K562 (cell line): Measurements from ENCODE around the gene LHX5.

Experiments
- ARNT ChIP-seq, 2 experiments: fragments of 450-650 bp; IDR thresholded peaks; 2 replicates each; pipeline ENCODE4 v1.6.1; 2016; ENCODE audit warnings: mild to moderate bottlenecking in 1 of 2
- CREM ChIP-seq: IDR thresholded peaks from 2 replicates; pipeline ENCODE4 v1.6.1; 2014; ENCODE audit warnings: antibody characterized with exemption, low read depth
- HCFC1 ChIP-seq: IDR thresholded peaks from 2 replicates; pipeline ENCODE4 v1.6.1; 2012; ENCODE audit warnings: low read depth, low read length, improper control_type of control experiment
- NFIC ChIP-seq: fragments of 450-650 bp; IDR thresholded peaks from 2 replicates; pipeline ENCODE4 v1.6.1; 2017; ENCODE audit warnings: mild to moderate bottlenecking, inconsistent platforms
- PHTF2 ChIP-seq: fragments of 250-450 bp; sonication (Bioruptor Pico); IDR thresholded peaks from 2 replicates; pipeline ENCODE4 v1.5.0; 2021; ENCODE audit warnings: mild to moderate bottlenecking
- RCOR1 ChIP-seq, 2 experiments: IDR thresholded peaks; 2 replicates each; pipeline ENCODE4 v1.6.1; 2012; ENCODE audit warnings: low read depth in 2 of 2, low read length in 2 of 2, borderline replicate concordance in 1 of 2, improper control_type of control experiment in 1 of 2
- SREBF1 ChIP-seq: fragments of 150-350 bp; IDR thresholded peaks from 2 replicates; pipeline ENCODE4 v1.6.1; 2014; ENCODE audit warnings: antibody characterized with exemption, low read depth, low read length, borderline replicate concordance
- ZNF449 ChIP-seq: fragments of 250-450 bp; sonication (Bioruptor Pico); IDR thresholded peaks from 2 replicates; pipeline ENCODE4 v1.8.0; 2022; ENCODE audit warnings: moderate library complexity, mild to moderate bottlenecking, inconsistent platforms
- TF ChIP-seq, protein P1 (sequence below), 3 experiments: IDR thresholded peaks in 2 of 3; conservative IDR thresholded peaks in 1 of 3; 2 replicates each; pipeline ENCODE4 v1.5.1; 2011 to 2012; ENCODE audit warnings: low read length in 3 of 3, mild to moderate bottlenecking in 3 of 3, control low read depth in 2 of 3, improper control_type of control experiment in 1 of 3, inconsistent platforms in 1 of 3, low read depth in 1 of 3, mixed read lengths in 1 of 3, moderate library complexity in 1 of 3; ENCODE audit not compliant: insufficient read depth in 2 of 3

DNA sequence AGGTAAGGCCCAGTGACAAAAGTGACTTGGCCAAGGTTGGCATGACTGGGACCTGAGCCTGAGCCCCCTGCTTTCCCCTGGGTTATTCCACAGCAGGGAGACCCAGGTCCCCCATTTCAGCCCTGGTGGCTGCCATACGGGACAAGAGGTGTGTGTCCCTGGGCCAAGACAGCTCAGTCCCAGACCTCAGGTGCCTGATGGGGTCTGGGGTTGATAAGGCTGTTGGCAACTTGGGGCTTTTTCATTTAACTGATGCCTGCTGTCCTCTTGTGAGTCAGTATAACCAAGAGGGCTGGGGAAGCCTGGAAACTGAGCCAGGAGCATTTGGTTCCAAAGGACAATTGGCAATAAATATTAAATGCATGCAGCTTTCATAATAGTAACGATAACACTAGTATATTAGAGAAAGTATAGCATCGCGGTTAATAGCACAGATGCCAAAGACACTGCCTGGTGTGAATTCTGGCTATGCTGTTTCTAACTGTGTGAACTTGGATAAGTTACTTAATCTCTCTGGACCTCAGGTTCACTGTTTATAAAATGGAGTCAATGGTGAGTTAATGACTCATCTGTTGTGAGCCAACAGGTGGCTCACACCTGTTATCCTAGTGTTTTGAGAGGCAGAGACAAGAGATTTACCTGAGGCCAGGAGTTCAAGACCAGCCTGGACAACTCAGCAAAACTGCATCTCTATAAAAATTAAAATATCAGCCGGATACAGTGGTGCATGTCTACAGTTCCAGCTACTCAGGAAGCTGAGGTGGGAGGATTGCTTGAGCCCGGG is 48.6 kb downstream of the LHX5 start:
- TF ChIP-seq NFIC (no peak), RCOR1 (IDR thresholded peaks at IDR 0.05; ENCODE audit: borderline replicate concordance in 1 of 2, low read depth in 2 of 2, low read length in 2 of 2) (no peak), PHTF2 (CRISPR knock-in tag) (no peak), SREBF1 (no peak), ZNF449 (CRISPR knock-in tag) (no peak), ARNT (IDR thresholded peaks at IDR 0.05) (no peak), HCFC1 (no peak), CREM (no peak)
- TF ChIP-seq, protein P1, sequence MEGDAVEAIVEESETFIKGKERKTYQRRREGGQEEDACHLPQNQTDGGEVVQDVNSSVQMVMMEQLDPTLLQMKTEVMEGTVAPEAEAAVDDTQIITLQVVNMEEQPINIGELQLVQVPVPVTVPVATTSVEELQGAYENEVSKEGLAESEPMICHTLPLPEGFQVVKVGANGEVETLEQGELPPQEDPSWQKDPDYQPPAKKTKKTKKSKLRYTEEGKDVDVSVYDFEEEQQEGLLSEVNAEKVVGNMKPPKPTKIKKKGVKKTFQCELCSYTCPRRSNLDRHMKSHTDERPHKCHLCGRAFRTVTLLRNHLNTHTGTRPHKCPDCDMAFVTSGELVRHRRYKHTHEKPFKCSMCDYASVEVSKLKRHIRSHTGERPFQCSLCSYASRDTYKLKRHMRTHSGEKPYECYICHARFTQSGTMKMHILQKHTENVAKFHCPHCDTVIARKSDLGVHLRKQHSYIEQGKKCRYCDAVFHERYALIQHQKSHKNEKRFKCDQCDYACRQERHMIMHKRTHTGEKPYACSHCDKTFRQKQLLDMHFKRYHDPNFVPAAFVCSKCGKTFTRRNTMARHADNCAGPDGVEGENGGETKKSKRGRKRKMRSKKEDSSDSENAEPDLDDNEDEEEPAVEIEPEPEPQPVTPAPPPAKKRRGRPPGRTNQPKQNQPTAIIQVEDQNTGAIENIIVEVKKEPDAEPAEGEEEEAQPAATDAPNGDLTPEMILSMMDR (IDR thresholded peaks at IDR 0.05 in 2 of 3, conservative IDR thresholded peaks at IDR 0.05 in 1 of 3; ENCODE audit: insufficient read depth in 2 of 3, low read depth in 1 of 3, low read length in 3 of 3), result no peak
